GM12878 (cell line): Measurements from ENCODE around the gene AGBL1. TPM values are rescaled to one million over a fixed set of nuclear protein-coding genes. Genes with fewer than 3 reads are reported as not detected.

Experiments
- ATAC-seq: fragments of 200-7000 bp; cut with Tn5 transposase; 3 replicates; pipeline ENCODE4 v1.9.1; 2020; ENCODE audit warnings: mild to moderate bottlenecking, moderate library complexity
- BruUV-seq: library from RNA; stranded (reverse); fragments of 400-500 nt; replicated peaks from 2 replicates; lab custom pipeline; 2021; lab: Mats Ljungman, UMichigan
- CTCF ChIA-PET: fragments of 300-600 bp; sonication (Branson Sonifier 250); formaldehyde crosslinking; extraction: SDS; loops from one replicate; lab custom pipeline; 2021; ENCODE audit warnings: inconsistent platforms; lab: Yijun Ruan, JAX
- POLR2A ChIA-PET: fragments of 350-600 bp; formaldehyde crosslinking; extraction: SDS; loops from one replicate; lab custom pipeline; 2021; ENCODE audit warnings: inconsistent platforms; lab: Charles Lee
- RAD21 ChIA-PET: fragments of 300-600 bp; sonication (Branson Sonifier 250); formaldehyde crosslinking; loops from one replicate; lab custom pipeline; 2023; ENCODE audit warnings: antibody characterized with exemption; ENCODE audit not compliant: unreplicated experiment; lab: Charles Lee
- SMC1A ChIA-PET: fragments of 300-600 bp; sonication (Branson Sonifier 250); formaldehyde crosslinking; loops from one replicate; lab custom pipeline; 2023; ENCODE audit not compliant: unreplicated experiment, uncharacterized antibody; lab: Charles Lee
- DNase-seq: peaks from one replicate; pipeline ENCODE4 v3.0.0-alpha.2; 2011; ENCODE audit warnings: low read depth, low spot score
- FAIRE-seq: peaks from 3 replicates; lab custom pipeline; 2011; peaks lifted over from hg19 to GRCh38; lab: Jason Lieb, UNC
- H2AFZ ChIP-seq: 2 replicates; pipeline ENCODE4 v1.6.0; 2011; ENCODE audit warnings: low read depth, low read length, control low read depth; ENCODE audit not compliant: control insufficient read depth
- H3K27ac ChIP-seq: 2 replicates; pipeline ENCODE4 v1.5.1; 2011; ENCODE audit warnings: control low read depth; ENCODE audit not compliant: control insufficient read depth, insufficient read depth
- H3K27me3 ChIP-seq, 2 experiments: replicated peaks in 1 of 2; 2 replicates each; pipeline versions ENCODE4 v1.6.0 to v1.6.1; 2011; ENCODE audit warnings: low read length in 1 of 2; ENCODE audit not compliant: control insufficient read depth in 2 of 2, insufficient read depth in 2 of 2
- H3K36me3 ChIP-seq, 2 experiments: 2 replicates each; pipeline ENCODE4 v1.5.1; 2011; ENCODE audit warnings: low read length in 1 of 2; ENCODE audit not compliant: control insufficient read depth in 2 of 2, insufficient read depth in 2 of 2
- H3K4me1 ChIP-seq: 2 replicates; pipeline ENCODE4 v1.6.1; 2011; ENCODE audit warnings: mild to moderate bottlenecking, low read length, moderate library complexity, mixed read lengths; ENCODE audit not compliant: control insufficient read depth, insufficient read depth
- H3K4me2 ChIP-seq: 2 replicates; pipeline ENCODE4 v1.6.0; 2011; ENCODE audit warnings: control low read depth; ENCODE audit not compliant: control insufficient read depth, insufficient read depth
- H3K4me3 ChIP-seq: fragments of 200-600 bp; sonication (generic); 2 replicates; pipeline ENCODE4 v1.5.1; 2016
- H3K79me2 ChIP-seq: 2 replicates; pipeline ENCODE4 v1.6.0; 2011; ENCODE audit warnings: low read length; ENCODE audit not compliant: control insufficient read depth, insufficient read depth
- H3K9ac ChIP-seq: 2 replicates; pipeline ENCODE4 v1.8.0; 2011; ENCODE audit warnings: low read length, control low read depth, mixed read lengths; ENCODE audit not compliant: control insufficient read depth, insufficient read depth
- H3K9me3 ChIP-seq: replicated peaks from 3 replicates; pipeline ENCODE4 v1.5.1; 2011; ENCODE audit warnings: mild to moderate bottlenecking, low read length; ENCODE audit not compliant: control insufficient read depth, insufficient read depth
- H4K20me1 ChIP-seq: 2 replicates; pipeline ENCODE4 v1.6.0; 2011; ENCODE audit not compliant: control insufficient read depth, insufficient read depth
- ATF7 ChIP-seq: fragments of 450-650 bp; IDR thresholded peaks from 2 replicates; pipeline ENCODE4 v1.6.1; 2016; ENCODE audit warnings: low read depth, mild to moderate bottlenecking
- DPF2 ChIP-seq: fragments of 450-650 bp; IDR thresholded peaks from 2 replicates; pipeline ENCODE4 v1.6.1; 2017; ENCODE audit warnings: mild to moderate bottlenecking
- EZH2 ChIP-seq: IDR thresholded peaks from 2 replicates; pipeline ENCODE4 v1.6.1; 2012; ENCODE audit warnings: low read depth, mild to moderate bottlenecking, control low read depth, inconsistent platforms, low read length, borderline replicate concordance; ENCODE audit not compliant: control insufficient read depth
- FOS ChIP-seq: IDR thresholded peaks from 3 replicates; pipeline ENCODE4 v1.6.1; 2011; ENCODE audit warnings: borderline replicate concordance; ENCODE audit not compliant: insufficient read length; ENCODE audit errors: extremely low read depth
- KDM1A ChIP-seq: fragments of 200-600 bp; sonication (generic); IDR thresholded peaks from 2 replicates; pipeline ENCODE4 v1.6.1; 2016; ENCODE audit warnings: borderline replicate concordance
- MLLT1 ChIP-seq: fragments of 450-650 bp; IDR thresholded peaks from 2 replicates; pipeline ENCODE4 v1.6.1; 2016; ENCODE audit warnings: mild to moderate bottlenecking
- MTA3 ChIP-seq: IDR thresholded peaks from 2 replicates; pipeline ENCODE4 v1.6.1; 2012; ENCODE audit warnings: low read length, inconsistent platforms, borderline replicate concordance
- NBN ChIP-seq: fragments of 450-650 bp; IDR thresholded peaks from 2 replicates; pipeline ENCODE4 v1.6.1; 2016
- SMAD1 ChIP-seq: fragments of 450-650 bp; IDR thresholded peaks from 2 replicates; pipeline ENCODE4 v1.6.1; 2018; ENCODE audit warnings: mild to moderate bottlenecking, low read depth; ENCODE audit not compliant: partially characterized antibody
- SREBF2 ChIP-seq: IDR thresholded peaks from 2 replicates; pipeline ENCODE4 v1.6.1; 2012; ENCODE audit warnings: mild to moderate bottlenecking, low read length
- TAF1 ChIP-seq: IDR thresholded peaks from 2 replicates; pipeline ENCODE4 v1.6.1; 2011; ENCODE audit warnings: mild to moderate bottlenecking, low read depth, low read length, borderline replicate concordance
- TARDBP ChIP-seq: IDR thresholded peaks from 2 replicates; pipeline ENCODE4 v1.6.1; 2016; ENCODE audit warnings: borderline replicate concordance
- ZBTB40 ChIP-seq: fragments of 450-650 bp; IDR thresholded peaks from 2 replicates; pipeline ENCODE4 v1.6.1; 2016; ENCODE audit warnings: mild to moderate bottlenecking, moderate library complexity, borderline replicate concordance
- WGBS: methylation state at CpG from one replicate; pipeline ENCODE4 v1.1.6; 2016; ENCODE audit warnings: low lambda C conversion rate; ENCODE audit not compliant: insufficient replicate concordance, insufficient coverage; ENCODE audit errors: missing lambda C conversion rate; 5-methylcytosine and 5-hydroxymethylcytosine counted together
- in situ Hi-C: fragments of 300-500 bp; cut with MboI; formaldehyde crosslinking; loops from 9 replicates; pipeline ENCODE4 v1.14.3; 2018; ENCODE audit warnings: mixed read lengths
- intact Hi-C: fragments of 100-400 bp; cut with micrococcal nuclease; formaldehyde crosslinking; loops from one replicate; pipeline ENCODE4 v1.14.2; 2022; ENCODE audit not compliant: unreplicated experiment
- polyA plus RNA-seq, 11 experiments: library from polyadenylated mRNA; depleted of rRNA in 4 of 11; unstranded in 6 of 11; stranded (reverse) in 5 of 11; fragments of >200 nt; fragmentation: Nextera tagmentation in 4 of 11; fragmentation: Illumina TruSeq in 1 of 11; extraction: Ambion mirVana in 4 of 11; extraction: Trizol in 1 of 11; gene quantifications; 1 replicate in 1 of 11; 2 replicates in 10 of 11; pipeline versions ENCODE4 v1.2.1 to v1.2.3, GENCODE V29; 2011 to 2016; ENCODE audit warnings: inconsistent platforms in 2 of 11, missing spikeins in 2 of 11, low read depth in 1 of 11
- total RNA-seq, 4 experiments: library from RNA; depleted of rRNA in 3 of 4; stranded (reverse); fragments of >200 nt in 3 of 4; fragmentation: Illumina TruSeq in 1 of 4; extraction: Trizol in 1 of 4; gene quantifications; 2 replicates each; pipeline versions ENCODE4 v1.2.1 to v1.2.3, GENCODE V29; 2013 to 2021
- TF ChIP-seq, protein P1 (sequence below): fragments of 450-650 bp; IDR thresholded peaks from 2 replicates; pipeline ENCODE4 v1.6.1; 2017; ENCODE audit warnings: mild to moderate bottlenecking, low read depth, inconsistent platforms; ENCODE audit not compliant: poor library complexity, severe bottlenecking

The AGBL1 gene
- total and polyA plus RNA-seq, 10 of the 15 experiments (the other 5 are each of a cell fraction or from before 2014, with no cell fraction given), result not detected

DNA sequence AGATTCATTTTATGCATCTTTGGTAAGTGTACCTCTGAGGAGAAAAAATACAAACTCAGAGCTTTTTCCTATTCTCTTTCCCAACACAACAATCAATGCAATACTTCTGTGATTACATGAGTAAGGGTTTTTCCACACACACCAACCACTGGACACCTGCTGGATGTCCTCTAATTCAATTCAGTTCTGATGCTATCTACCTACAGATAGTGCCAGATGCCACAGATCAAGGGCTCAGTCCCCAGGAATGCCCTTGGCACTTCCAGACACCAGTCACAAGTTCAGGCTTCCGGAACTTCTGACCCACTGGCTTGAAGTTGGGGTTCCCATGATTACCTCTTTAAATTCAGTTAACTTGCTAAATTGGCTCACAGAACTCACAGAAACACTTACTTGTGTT is 511.5 kb downstream of the AGBL1 start:
- Histone ChIP-seq H4K20me1 (no peaks in the 10 kb centered on the region), H3K27me3 (no peaks in the 10 kb centered on the region), H2AFZ (no peak overlapping the region), H3K4me1 (no peaks in the 10 kb centered on the region), H3K9ac (no peak overlapping the region), H3K27ac (no peak overlapping the region), H3K4me3 (no peak overlapping the region), H3K36me3 (no peaks in the 10 kb centered on the region), H3K4me2 (no peak overlapping the region)
- in situ Hi-C loops (no loop called here), intact Hi-C loops (no loop called here)
- CTCF ChIA-PET, result no interaction called here
- no peak for FAIRE-seq
- 0% methylated on average over 1 of the region's 1 CpG for WGBS
- no peak for DNase-seq
- RAD21 ChIA-PET, result no interaction called here
- TF ChIP-seq NBN (no peak), TARDBP (no peak), EZH2 (no peak), ZBTB40 (no peak), FOS (no peak), MTA3 (no peak), DPF2 (no peak), MLLT1 (no peak), TAF1 (no peak), SMAD1 (no peak), SREBF2 (no peak), KDM1A (no peak), ATF7 (no peak)
- TF ChIP-seq, protein P1, sequence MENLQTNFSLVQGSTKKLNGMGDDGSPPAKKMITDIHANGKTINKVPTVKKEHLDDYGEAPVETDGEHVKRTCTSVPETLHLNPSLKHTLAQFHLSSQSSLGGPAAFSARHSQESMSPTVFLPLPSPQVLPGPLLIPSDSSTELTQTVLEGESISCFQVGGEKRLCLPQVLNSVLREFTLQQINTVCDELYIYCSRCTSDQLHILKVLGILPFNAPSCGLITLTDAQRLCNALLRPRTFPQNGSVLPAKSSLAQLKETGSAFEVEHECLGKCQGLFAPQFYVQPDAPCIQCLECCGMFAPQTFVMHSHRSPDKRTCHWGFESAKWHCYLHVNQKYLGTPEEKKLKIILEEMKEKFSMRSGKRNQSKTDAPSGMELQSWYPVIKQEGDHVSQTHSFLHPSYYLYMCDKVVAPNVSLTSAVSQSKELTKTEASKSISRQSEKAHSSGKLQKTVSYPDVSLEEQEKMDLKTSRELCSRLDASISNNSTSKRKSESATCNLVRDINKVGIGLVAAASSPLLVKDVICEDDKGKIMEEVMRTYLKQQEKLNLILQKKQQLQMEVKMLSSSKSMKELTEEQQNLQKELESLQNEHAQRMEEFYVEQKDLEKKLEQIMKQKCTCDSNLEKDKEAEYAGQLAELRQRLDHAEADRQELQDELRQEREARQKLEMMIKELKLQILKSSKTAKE, result no peak
- TF ChIP-seq, all 136 proteins: peak for 0
- no peaks in the 10 kb centered on the region for H3K9me3 ChIP-seq
- POLR2A ChIA-PET, result no interaction called here
- ATAC-seq, result no peak
- H3K79me2 ChIP-seq, result no peaks in the 10 kb centered on the region
- BruUV-seq, result no TSS peak
- SMC1A ChIA-PET, result no interaction called here
